ENCODE results near the gene WNT8A. TPM values are rescaled to one million over a fixed set of nuclear protein-coding genes. Genes with fewer than 3 reads are reported as not detected.

Gene WNT8A
- total and polyA plus RNA-seq, 2 of the 13 experiments (the other 11 are each of a cell fraction or from before 2014, with no cell fraction given), result not detected

GRCh38 chr5:138035605-138036537 lies 48.0 kb upstream of the WNT8A start:
- H3K4me2 ChIP-seq (ENCODE audit: low read depth, low read length), result peak overlapping the region; percentile 55
- H3K27me3 ChIP-seq (ENCODE audit: control insufficient read depth in 1 of 2, insufficient read depth in 2 of 2, low read length in 2 of 2), result no peaks in the 10 kb centered on the region; a peak in 1 of 5 replicates
- no peak overlapping the region for H3K27ac ChIP-seq (ENCODE audit: extremely low read length, insufficient read depth, low read length)
- 14% methylated on average over 8 of the region's 11 CpGs for WGBS (ENCODE audit: low lambda C conversion rate)
- intact Hi-C loops (cut with micrococcal nuclease; ENCODE audit: unreplicated experiment), result loop anchor here (1.0 kb wide), 2 partner anchors 32 to 97 kb away; no protein-coding TSS in a partner anchor
- in situ Hi-C loops (cut with HindIII; ENCODE audit: extremely low pct_ligation_motif_present, low pct_unique_long_range_greater_than_20kb), result no loop called here
- no peaks in the 10 kb centered on the region for H3K36me3 ChIP-seq (replicated peaks in 1 of 2; ENCODE audit: control insufficient read depth in 1 of 2, insufficient read depth in 2 of 2, low read length in 2 of 2)
- DNase-seq (ENCODE audit: low spot score), result peak; percentile 91
- FAIRE-seq, result peak; percentile 58
- CTCF ChIA-PET (ENCODE audit: low intra/inter-chr PET ratio, low total read pairs), result interaction anchor here (2.2 to 4.3 kb wide), 3 partner anchors 29 to 97 kb away, joined by 15 to 68 read pairs (median 17); no protein-coding TSS in a partner anchor
- H3K9me3 ChIP-seq (ENCODE audit: low read length), result no peaks in the 10 kb centered on the region
- peaks cover 26% of the 10 kb centered on the region for H3K4me1 ChIP-seq (ENCODE audit: insufficient read depth, low read length)
- BruUV-seq (replicated peaks), result no TSS peak
- H4K20me1 ChIP-seq (ENCODE audit: insufficient read depth, low read length), result peaks cover 12% of the 10 kb centered on the region
- H3K79me2 ChIP-seq (ENCODE audit: insufficient read depth, low read length), result peaks cover 17% of the 10 kb centered on the region
- H3K9ac ChIP-seq (ENCODE audit: insufficient read depth, low read depth, low read length), result no peak overlapping the region
- peak overlapping the region in 1 of 3 experiments; percentile 15; a peak in 1 of 6 replicates for H3K4me3 ChIP-seq (replicated peaks in 1 of 3; ENCODE audit: insufficient read depth in 1 of 3, low read depth in 2 of 3, low read length in 3 of 3)
- no peak overlapping the region for H2AFZ ChIP-seq (ENCODE audit: low read length)
- POLR2A ChIA-PET, result interaction anchor here (0.6 kb wide), 1 partner anchor 96 kb away, joined by 3 read pairs; no protein-coding TSS in a partner anchor
- ATAC-seq, result peak; percentile 80
- no peak for TF ChIP-seq ZNF275 (CRISPR knock-in tag; IDR thresholded peaks at IDR 0.05; ENCODE audit: borderline replicate concordance)
- peak; percentile 59 for TF ChIP-seq ZMYM4 (CRISPR knock-in tag; IDR thresholded peaks at IDR 0.05)
- TF ChIP-seq CTCF (CRISPR knock-in tag; IDR thresholded peaks at IDR 0.05), result peak; percentile 88
- no peak for TF ChIP-seq GABPA (IDR thresholded peaks at IDR 0.05; ENCODE audit: low read depth, low read length)
- peak; percentile 55; the same call in 1 of the 2 replicates for TF ChIP-seq GABPA (CRISPR knock-in tag; IDR thresholded peaks at IDR 0.05; ENCODE audit: low read depth)
- no peak for TF ChIP-seq ZNF615 (CRISPR knock-in tag; IDR thresholded peaks at IDR 0.05; ENCODE audit: borderline replicate concordance)
- TF ChIP-seq ZNF362 (CRISPR knock-in tag; IDR thresholded peaks at IDR 0.05; ENCODE audit: borderline replicate concordance), result peak; percentile 26; the same call in 1 of the 2 replicates
- TF ChIP-seq ZNF564 (CRISPR knock-in tag; IDR thresholded peaks at IDR 0.05), result no peak
- no peak for TF ChIP-seq PTBP1 (IDR thresholded peaks at IDR 0.05; ENCODE audit: low read depth, low read length, poor library complexity, severe bottlenecking)
- TF ChIP-seq FOXA3 (CRISPR knock-in tag; IDR thresholded peaks at IDR 0.05), result peak; percentile 64; the same call in 1 of the 2 replicates
- no peak for TF ChIP-seq DNMT3B (CRISPR knock-in tag; conservative IDR thresholded peaks at IDR 0.05)
- no peak for TF ChIP-seq ZNF260 (CRISPR knock-in tag; IDR thresholded peaks at IDR 0.05; ENCODE audit: borderline replicate concordance, low read depth)
- no peak for TF ChIP-seq ZSCAN9 (CRISPR knock-in tag; IDR thresholded peaks at IDR 0.05; ENCODE audit: borderline replicate concordance)
- no peak for TF ChIP-seq MXD4 (CRISPR knock-in tag; IDR thresholded peaks at IDR 0.05)
- TF ChIP-seq ZNF644 (CRISPR knock-in tag; IDR thresholded peaks at IDR 0.05; ENCODE audit: low read depth), result 0 out of 2 replicates have a peak, but pooled peaks have one; percentile 32
- no peak for TF ChIP-seq SMYD3 (CRISPR knock-in tag; IDR thresholded peaks at IDR 0.05)
- 0 out of 2 replicates have a peak, but pooled peaks have one; percentile 11 for TF ChIP-seq CEBPG (CRISPR knock-in tag; IDR thresholded peaks at IDR 0.05)
- TF ChIP-seq FOXA1 (IDR thresholded peaks at IDR 0.05), result no peak
- peak; percentile 48 for TF ChIP-seq FOXA1 (CRISPR knock-in tag; IDR thresholded peaks at IDR 0.05)
- TF ChIP-seq ZNF124 (CRISPR knock-in tag; IDR thresholded peaks at IDR 0.05), result peak; percentile 72
- no peak; the same call in 1 of the 2 replicates for TF ChIP-seq SOX5 (CRISPR knock-in tag; IDR thresholded peaks at IDR 0.05; ENCODE audit: borderline replicate concordance)
